Ishikawa (cell line): ENCODE data around the gene CYB561D1.

Experiments
- CEBPB ChIP-seq: IDR thresholded peaks from 2 replicates; pipeline ENCODE4 v1.6.1; 2012
- CREB1 ChIP-seq: IDR thresholded peaks from 2 replicates; pipeline ENCODE4 v1.6.1; 2012; ENCODE audit warnings: low read depth
- EGR1 ChIP-seq: IDR thresholded peaks from 2 replicates; pipeline ENCODE4 v1.6.1; 2012
- EP300 ChIP-seq: IDR thresholded peaks from 2 replicates; pipeline ENCODE4 v1.6.1; 2012; ENCODE audit warnings: borderline replicate concordance
- FOXM1 ChIP-seq: IDR thresholded peaks from 2 replicates; pipeline ENCODE4 v1.6.1; 2012; ENCODE audit warnings: low read depth, borderline replicate concordance
- MAX ChIP-seq: IDR thresholded peaks from 2 replicates; pipeline ENCODE4 v1.6.1; 2012
- NFIC ChIP-seq: IDR thresholded peaks from 2 replicates; pipeline ENCODE4 v1.6.1; 2012
- RAD21 ChIP-seq: IDR thresholded peaks from 2 replicates; pipeline ENCODE4 v1.6.1; 2012; ENCODE audit warnings: low read depth
- TCF12 ChIP-seq: IDR thresholded peaks from 2 replicates; pipeline ENCODE4 v1.6.1; 2012; ENCODE audit warnings: low read depth
- TEAD4 ChIP-seq: IDR thresholded peaks from 2 replicates; pipeline ENCODE4 v1.6.1; 2012
- USF1 ChIP-seq: IDR thresholded peaks from 2 replicates; pipeline ENCODE4 v1.6.1; 2012
- YY1 ChIP-seq: IDR thresholded peaks from 2 replicates; pipeline ENCODE4 v1.6.1; 2012; ENCODE audit warnings: low read depth
- ZBTB7A ChIP-seq: IDR thresholded peaks from 2 replicates; pipeline ENCODE4 v1.6.1; 2012; ENCODE audit warnings: low read depth
- TF ChIP-seq, protein P1 (sequence below): IDR thresholded peaks from 2 replicates; pipeline ENCODE4 v1.6.1; 2012; ENCODE audit warnings: low read depth, mild to moderate bottlenecking

The CYB561D1 gene

GRCh38 chr1:109472779-109473178, 21.1 kb upstream of the CYB561D1 start:
- TF ChIP-seq CEBPB, result no peak
- no peak for TF ChIP-seq TCF12
- no peak for TF ChIP-seq MAX

- TF ChIP-seq YY1 (no peak), RAD21 (no peak), USF1 (no peak), NFIC (no peak), EGR1 (no peak)
- TF ChIP-seq, protein P1, sequence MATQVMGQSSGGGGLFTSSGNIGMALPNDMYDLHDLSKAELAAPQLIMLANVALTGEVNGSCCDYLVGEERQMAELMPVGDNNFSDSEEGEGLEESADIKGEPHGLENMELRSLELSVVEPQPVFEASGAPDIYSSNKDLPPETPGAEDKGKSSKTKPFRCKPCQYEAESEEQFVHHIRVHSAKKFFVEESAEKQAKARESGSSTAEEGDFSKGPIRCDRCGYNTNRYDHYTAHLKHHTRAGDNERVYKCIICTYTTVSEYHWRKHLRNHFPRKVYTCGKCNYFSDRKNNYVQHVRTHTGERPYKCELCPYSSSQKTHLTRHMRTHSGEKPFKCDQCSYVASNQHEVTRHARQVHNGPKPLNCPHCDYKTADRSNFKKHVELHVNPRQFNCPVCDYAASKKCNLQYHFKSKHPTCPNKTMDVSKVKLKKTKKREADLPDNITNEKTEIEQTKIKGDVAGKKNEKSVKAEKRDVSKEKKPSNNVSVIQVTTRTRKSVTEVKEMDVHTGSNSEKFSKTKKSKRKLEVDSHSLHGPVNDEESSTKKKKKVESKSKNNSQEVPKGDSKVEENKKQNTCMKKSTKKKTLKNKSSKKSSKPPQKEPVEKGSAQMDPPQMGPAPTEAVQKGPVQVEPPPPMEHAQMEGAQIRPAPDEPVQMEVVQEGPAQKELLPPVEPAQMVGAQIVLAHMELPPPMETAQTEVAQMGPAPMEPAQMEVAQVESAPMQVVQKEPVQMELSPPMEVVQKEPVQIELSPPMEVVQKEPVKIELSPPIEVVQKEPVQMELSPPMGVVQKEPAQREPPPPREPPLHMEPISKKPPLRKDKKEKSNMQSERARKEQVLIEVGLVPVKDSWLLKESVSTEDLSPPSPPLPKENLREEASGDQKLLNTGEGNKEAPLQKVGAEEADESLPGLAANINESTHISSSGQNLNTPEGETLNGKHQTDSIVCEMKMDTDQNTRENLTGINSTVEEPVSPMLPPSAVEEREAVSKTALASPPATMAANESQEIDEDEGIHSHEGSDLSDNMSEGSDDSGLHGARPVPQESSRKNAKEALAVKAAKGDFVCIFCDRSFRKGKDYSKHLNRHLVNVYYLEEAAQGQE, result no peak
Observed at GRCh38 chr1:109474697-109475096, 19.2 kb upstream of the CYB561D1 start.

GRCh38 chr1:109475261-109475660, 18.6 kb upstream of the CYB561D1 start:
- TF ChIP-seq, protein P1, result no peak
- TF ChIP-seq USF1 (no peak), EGR1 (no peak), CEBPB (no peak), YY1 (no peak), TCF12 (no peak), ZBTB7A (no peak), FOXM1 (no peak), NFIC (no peak), TEAD4 (no peak), CREB1 (no peak)

DNA sequence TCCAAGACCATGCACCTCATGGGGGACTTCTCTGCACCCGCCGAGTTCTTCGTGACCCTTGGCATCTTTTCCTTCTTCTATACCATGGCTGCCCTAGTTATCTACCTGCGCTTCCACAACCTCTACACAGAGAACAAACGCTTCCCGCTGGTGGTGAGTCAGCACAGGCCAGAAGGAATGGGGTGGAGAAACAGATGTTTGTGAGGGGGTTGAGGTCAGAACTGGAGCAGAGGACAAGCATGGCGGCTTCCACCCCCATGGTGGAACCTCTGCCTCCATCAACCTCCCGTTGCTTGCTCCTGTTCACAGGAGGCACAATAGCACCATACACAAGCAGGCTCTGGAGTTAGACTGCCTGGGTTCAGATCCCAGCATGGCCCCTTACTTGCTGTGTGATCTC, 17.1 kb upstream of the CYB561D1 start:
- TF ChIP-seq USF1, result no peak

GRCh38 chr1:109477821-109478220, 16.1 kb upstream of the CYB561D1 start:
- TF ChIP-seq, protein P1, result peak; percentile 34; the same call in 1 of the 2 replicates
- no peak for TF ChIP-seq YY1

- TF ChIP-seq RAD21 (peak; percentile 27; the same call in 1 of the 2 replicates), EGR1 (no peak), TEAD4 (peak; percentile 34; the same call in 1 of the 2 replicates), CEBPB (no peak), USF1 (no peak), TCF12 (0 out of 2 replicates have a peak, but pooled peaks have one; percentile 21), EP300 (no peak), MAX (peak; percentile 83), NFIC (peak; percentile 73), ZBTB7A (no peak), YY1 (no peak)
- TF ChIP-seq, protein P1, result peak; percentile 96
Observed at GRCh38 chr1:109478806-109479205, 15.1 kb upstream of the CYB561D1 start.
